Right lobe of liver (tissue), 6 donors: ENCODE data around the gene SLC44A5. TPM values are rescaled to one million over a fixed set of nuclear protein-coding genes. Genes with fewer than 3 reads are reported as not detected.

Experiments used
- ATAC-seq, 4 donors: fragments of 200-7000 bp; cut with Tn5 transposase; one replicate each; pipeline ENCODE4 v1.9.1; 2020; ENCODE audit warnings: mild to moderate bottlenecking in 4 of 4, moderate library complexity in 4 of 4
- DNase-seq, 3 donors: peaks; one replicate each; pipeline ENCODE4 v3.0.0-alpha.2; 2020
- H3K27ac ChIP-seq, 3 donors: fragments of 200-600 bp; one replicate each; pipeline ENCODE4 v1.8.0; 2022
- H3K27me3 ChIP-seq, 2 donors: fragments of 200-600 bp; one replicate each; pipeline ENCODE4 v1.8.0; 2022
- H3K36me3 ChIP-seq, 4 donors: fragments of 200-600 bp; sonication (generic) in 1 of 4; one replicate each; pipeline versions ENCODE4 v1.5.1 to v1.8.0; 2017 to 2022; ENCODE audit warnings: control low read depth in 1 of 4
- H3K4me1 ChIP-seq, 4 donors: fragments of 200-600 bp; sonication (generic) in 1 of 4; one replicate each; pipeline versions ENCODE4 v1.5.1 to v1.8.0; 2017 to 2022; ENCODE audit warnings: control low read depth in 1 of 4
- H3K4me3 ChIP-seq, 3 donors: fragments of 200-600 bp; one replicate each; pipeline ENCODE4 v1.8.0; 2022
- H3K9me3 ChIP-seq, 4 donors: fragments of 200-600 bp; sonication (generic) in 1 of 4; one replicate each; pipeline versions ENCODE4 v1.5.1 to v1.8.0; 2017 to 2022; ENCODE audit warnings: control low read depth in 1 of 4
- POLR2A ChIP-seq: fragments of 450-650 bp; IDR thresholded peaks from one replicate; pipeline ENCODE4 v1.6.1; 2017; ENCODE audit warnings: antibody characterized with exemption, mild to moderate bottlenecking
- WGBS: methylation state at CpG from one replicate; pipeline ENCODE4 v1.1.6; 2018; ENCODE audit warnings: low coverage, low lambda C conversion rate; ENCODE audit not compliant: insufficient coverage; ENCODE audit errors: missing lambda C conversion rate; 5-methylcytosine and 5-hydroxymethylcytosine counted together
- intact Hi-C, 2 donors: fragments of 100-400 bp; cut with DNase I; formaldehyde crosslinking; loops; one replicate each; pipeline versions ENCODE4 v1.11.2 to v1.14.1; 2022
- total RNA-seq, 6 experiments: library from RNA; depleted of rRNA in 2 of 6; stranded (reverse); fragments of >200 nt in 2 of 6; fragmentation: NEBNext Ultra II Directional in 3 of 6; extraction: Animal tissue kit (Norgen Biotek cat#: 25700) in 3 of 6; gene quantifications; one replicate each; pipeline versions ENCODE4 v1.1.0 to v1.2.4, GENCODE V29; 2016 to 2023
- TF ChIP-seq, protein P1 (sequence below), 4 donors: fragments of 200-600 bp in 3 of 4; fragments of 450-650 bp in 1 of 4; IDR thresholded peaks; one replicate each; pipeline versions ENCODE4 v1.5.1 to v1.8.0; 2016 to 2022; ENCODE audit warnings: antibody characterized with exemption in 4 of 4, mild to moderate bottlenecking in 2 of 4
- donor health status: DM: no; HTN: yes; CAD: no.
- donor health status: DM: no; HTN: no; CAD: no.
- donor health status: DM: no; HTN: no; CAD: no.
- donor health status: DM: no; HTN: yes; CAD: no.
- donor health status: DM: no; HTN: yes; CAD: no.

The SLC44A5 gene
- total RNA-seq, 6 experiments from 2014 or later = 0.14 to 1.4 (median 0.59) TPM; not detected in 1

DNA sequence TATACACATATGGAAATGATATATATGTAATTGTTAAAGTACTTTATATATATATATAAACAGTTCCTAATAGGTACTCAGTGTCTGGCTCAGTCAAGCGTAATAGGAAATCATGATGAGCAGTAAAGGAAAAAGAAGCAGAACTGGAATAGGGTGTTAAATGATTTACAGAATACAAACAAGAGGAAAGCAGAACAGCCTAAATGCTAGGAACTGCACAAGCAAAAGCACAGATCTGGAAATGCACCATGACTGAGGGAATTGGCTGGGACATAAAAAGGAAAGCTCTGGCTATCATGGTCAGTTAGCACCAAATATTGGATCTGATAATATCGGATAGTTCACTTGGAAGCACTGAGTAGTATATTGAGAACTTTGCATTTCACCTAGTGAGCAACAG, 51.8 kb downstream of the SLC44A5 start:
- no peaks in the 10 kb centered on the region for H3K36me3 ChIP-seq
- WGBS = 29% methylated on average over 2 of the region's 2 CpGs
- intact Hi-C loops = no loop called here
- no peak overlapping the region for H3K27ac ChIP-seq
- no peak for TF ChIP-seq POLR2A
- H3K4me1 ChIP-seq = no peaks in the 10 kb centered on the region
- DNase-seq = no peak
- no peak overlapping the region for H3K4me3 ChIP-seq
- H3K9me3 ChIP-seq = no peaks in the 10 kb centered on the region
- ATAC-seq = peak in 3 of 4 donors; percentile 79 to 98 (median 93)
- no peaks in the 10 kb centered on the region for H3K27me3 ChIP-seq

DNA sequence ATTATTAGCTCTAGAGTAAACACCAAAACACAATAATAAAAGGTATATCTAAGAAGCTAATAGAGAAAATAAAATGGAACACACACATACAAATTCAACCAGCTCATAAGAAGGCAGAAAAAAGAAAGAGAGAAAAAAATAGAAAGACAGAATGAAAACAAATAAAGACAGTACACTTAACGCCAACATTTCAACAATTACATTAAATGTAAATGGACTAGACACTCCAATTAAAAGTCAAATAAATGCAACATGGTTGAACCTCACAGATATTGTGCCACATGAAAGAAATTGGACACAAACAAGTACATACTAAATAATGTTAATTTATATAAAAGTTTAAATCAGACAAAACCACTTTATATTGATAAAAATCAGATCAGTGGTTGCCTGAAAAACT, 56.0 kb downstream of the SLC44A5 start:
- no peak overlapping the region for H3K27ac ChIP-seq
- no peaks in the 10 kb centered on the region for H3K27me3 ChIP-seq
- TF ChIP-seq, protein P1, sequence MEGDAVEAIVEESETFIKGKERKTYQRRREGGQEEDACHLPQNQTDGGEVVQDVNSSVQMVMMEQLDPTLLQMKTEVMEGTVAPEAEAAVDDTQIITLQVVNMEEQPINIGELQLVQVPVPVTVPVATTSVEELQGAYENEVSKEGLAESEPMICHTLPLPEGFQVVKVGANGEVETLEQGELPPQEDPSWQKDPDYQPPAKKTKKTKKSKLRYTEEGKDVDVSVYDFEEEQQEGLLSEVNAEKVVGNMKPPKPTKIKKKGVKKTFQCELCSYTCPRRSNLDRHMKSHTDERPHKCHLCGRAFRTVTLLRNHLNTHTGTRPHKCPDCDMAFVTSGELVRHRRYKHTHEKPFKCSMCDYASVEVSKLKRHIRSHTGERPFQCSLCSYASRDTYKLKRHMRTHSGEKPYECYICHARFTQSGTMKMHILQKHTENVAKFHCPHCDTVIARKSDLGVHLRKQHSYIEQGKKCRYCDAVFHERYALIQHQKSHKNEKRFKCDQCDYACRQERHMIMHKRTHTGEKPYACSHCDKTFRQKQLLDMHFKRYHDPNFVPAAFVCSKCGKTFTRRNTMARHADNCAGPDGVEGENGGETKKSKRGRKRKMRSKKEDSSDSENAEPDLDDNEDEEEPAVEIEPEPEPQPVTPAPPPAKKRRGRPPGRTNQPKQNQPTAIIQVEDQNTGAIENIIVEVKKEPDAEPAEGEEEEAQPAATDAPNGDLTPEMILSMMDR (IDR thresholded peaks at IDR 0.05) = no peak
- no peak for TF ChIP-seq POLR2A
- no peaks in the 10 kb centered on the region for H3K4me1 ChIP-seq
- H3K36me3 ChIP-seq = no peaks in the 10 kb centered on the region
- H3K4me3 ChIP-seq = no peak overlapping the region
- H3K9me3 ChIP-seq = no peaks in the 10 kb centered on the region
- DNase-seq (no peak), ATAC-seq (no peak)
- WGBS = 71% methylated on average over 1 of the region's 1 CpG
- intact Hi-C loops = no loop called here

DNA sequence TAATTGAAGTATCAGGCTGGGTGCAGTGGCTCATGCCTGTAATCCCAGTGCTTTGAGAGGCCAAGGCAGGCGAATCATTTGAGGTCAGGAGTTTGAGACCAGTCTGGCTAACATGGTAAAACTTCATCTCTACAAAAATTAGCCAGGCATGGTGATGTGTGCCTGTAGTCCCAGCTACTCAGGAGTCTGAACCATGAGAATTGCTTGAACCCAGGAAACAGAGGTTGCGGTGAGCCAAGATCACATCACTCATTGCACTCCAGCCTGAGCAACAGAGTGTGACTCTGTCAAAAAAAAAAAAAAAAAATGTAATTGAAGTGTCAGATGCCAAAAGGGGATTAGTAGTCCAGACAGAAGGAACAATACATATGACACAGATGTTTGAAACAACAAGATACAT, 56.7 kb downstream of the SLC44A5 start:
- Histone ChIP-seq H3K36me3 (no peaks in the 10 kb centered on the region), H3K9me3 (no peaks in the 10 kb centered on the region), H3K4me1 (no peaks in the 10 kb centered on the region), H3K4me3 (no peak overlapping the region), H3K27ac (no peak overlapping the region), H3K27me3 (no peaks in the 10 kb centered on the region)
- TF ChIP-seq, protein P1 (IDR thresholded peaks at IDR 0.05) = no peak
- TF ChIP-seq POLR2A = no peak
- intact Hi-C loops = no loop called here
- ATAC-seq (no peak), DNase-seq (no peak)
- 63% methylated on average over 2 of the region's 2 CpGs for WGBS

DNA sequence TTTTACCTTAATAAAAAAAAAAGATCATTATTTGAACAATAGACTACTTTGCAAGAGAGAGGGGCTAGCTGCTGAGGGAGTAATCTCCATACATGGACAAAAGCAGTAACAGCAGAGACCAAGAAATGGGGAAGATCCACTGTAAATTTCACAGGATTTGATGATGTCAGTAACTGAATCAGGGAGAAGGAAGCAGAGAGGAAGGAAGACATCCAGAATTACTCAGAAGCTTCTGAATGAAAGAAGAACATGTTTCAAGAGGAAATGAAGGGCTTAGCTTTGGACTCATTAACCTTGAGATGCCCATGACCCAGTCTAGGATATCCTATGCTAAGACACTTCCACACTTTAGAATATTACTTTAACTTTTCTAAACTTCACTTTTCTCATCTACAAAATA, 60.4 kb downstream of the SLC44A5 start:
- TF ChIP-seq POLR2A = no peak
- TF ChIP-seq, protein P1 (IDR thresholded peaks at IDR 0.05) = no peak
- no peak for ATAC-seq
- no peak for DNase-seq
- no peaks in the 10 kb centered on the region for H3K27me3 ChIP-seq
- H3K27ac ChIP-seq = no peak overlapping the region
- H3K9me3 ChIP-seq = no peaks in the 10 kb centered on the region
- H3K4me3 ChIP-seq = no peak overlapping the region
- intact Hi-C loops = no loop called here
- H3K36me3 ChIP-seq = no peaks in the 10 kb centered on the region
- H3K4me1 ChIP-seq = no peaks in the 10 kb centered on the region

GRCh38 chr1:75548721-75549480, 62.0 kb downstream of the SLC44A5 start:
- Histone ChIP-seq H3K27ac (no peak overlapping the region), H3K4me3 (no peak overlapping the region), H3K27me3 (no peaks in the 10 kb centered on the region), H3K4me1 (no peaks in the 10 kb centered on the region), H3K9me3 (no peaks in the 10 kb centered on the region), H3K36me3 (no peaks in the 10 kb centered on the region)
- intact Hi-C loops = no loop called here
- TF ChIP-seq, protein P1 (IDR thresholded peaks at IDR 0.05) = no peak
- TF ChIP-seq POLR2A = no peak
- WGBS = 30% methylated on average over 3 of the region's 3 CpGs
- ATAC-seq = no peak
- no peak for DNase-seq
